Measurements from ENCODE around the gene KCNH6.

Gene KCNH6

DNA sequence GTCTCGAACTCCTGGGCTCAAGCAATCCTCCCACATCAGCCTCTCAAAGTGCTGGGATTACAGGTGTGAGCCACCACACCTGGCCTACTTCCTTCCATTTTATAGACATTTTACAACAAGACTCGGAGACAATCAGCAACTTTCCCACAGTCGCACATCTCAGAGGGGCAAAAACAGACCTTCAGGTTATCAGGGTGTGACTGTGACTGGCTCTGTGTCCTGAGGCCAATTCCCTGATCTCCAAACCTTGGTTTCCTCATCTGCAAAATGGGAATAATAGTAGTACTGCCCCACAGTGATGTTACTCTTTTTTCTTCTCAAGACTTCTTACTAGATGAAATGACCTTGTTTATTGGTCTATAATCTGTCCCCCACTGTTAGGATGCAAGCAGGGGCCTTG is 10.8 kb upstream of the KCNH6 start:
- DNase-seq: no peak

- DNase-seq: no peak
Measured at GRCh38 chr17:63512896-63513644, 10.1 kb upstream of the KCNH6 start.

DNA sequence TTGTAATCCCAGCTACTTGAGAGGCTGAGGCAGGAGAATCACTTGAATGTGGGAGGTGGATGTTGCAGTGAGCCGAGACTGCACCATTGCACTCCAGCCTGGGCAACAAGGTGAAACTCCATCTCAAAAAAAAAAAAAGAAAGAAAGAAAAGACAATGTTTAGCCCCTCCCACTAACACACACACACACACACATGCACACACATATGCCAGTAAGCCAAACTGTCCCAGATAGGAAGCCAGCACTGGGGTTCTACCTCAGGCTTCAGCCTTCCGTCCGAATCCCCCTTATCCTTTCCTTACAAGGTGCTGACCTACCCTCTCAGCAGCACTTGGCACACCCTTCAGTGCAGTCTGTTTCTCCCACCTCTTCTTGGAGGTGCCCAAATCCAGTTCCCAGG is 8.7 kb upstream of the KCNH6 start:
- no peak for DNase-seq

GRCh38 chr17:63514974-63515373 is 8.2 kb upstream of the KCNH6 start:
- DNase-seq: no peak

- no peak for DNase-seq
Measured at GRCh38 chr17:63515426-63515825, 7.7 kb upstream of the KCNH6 start.

DNA sequence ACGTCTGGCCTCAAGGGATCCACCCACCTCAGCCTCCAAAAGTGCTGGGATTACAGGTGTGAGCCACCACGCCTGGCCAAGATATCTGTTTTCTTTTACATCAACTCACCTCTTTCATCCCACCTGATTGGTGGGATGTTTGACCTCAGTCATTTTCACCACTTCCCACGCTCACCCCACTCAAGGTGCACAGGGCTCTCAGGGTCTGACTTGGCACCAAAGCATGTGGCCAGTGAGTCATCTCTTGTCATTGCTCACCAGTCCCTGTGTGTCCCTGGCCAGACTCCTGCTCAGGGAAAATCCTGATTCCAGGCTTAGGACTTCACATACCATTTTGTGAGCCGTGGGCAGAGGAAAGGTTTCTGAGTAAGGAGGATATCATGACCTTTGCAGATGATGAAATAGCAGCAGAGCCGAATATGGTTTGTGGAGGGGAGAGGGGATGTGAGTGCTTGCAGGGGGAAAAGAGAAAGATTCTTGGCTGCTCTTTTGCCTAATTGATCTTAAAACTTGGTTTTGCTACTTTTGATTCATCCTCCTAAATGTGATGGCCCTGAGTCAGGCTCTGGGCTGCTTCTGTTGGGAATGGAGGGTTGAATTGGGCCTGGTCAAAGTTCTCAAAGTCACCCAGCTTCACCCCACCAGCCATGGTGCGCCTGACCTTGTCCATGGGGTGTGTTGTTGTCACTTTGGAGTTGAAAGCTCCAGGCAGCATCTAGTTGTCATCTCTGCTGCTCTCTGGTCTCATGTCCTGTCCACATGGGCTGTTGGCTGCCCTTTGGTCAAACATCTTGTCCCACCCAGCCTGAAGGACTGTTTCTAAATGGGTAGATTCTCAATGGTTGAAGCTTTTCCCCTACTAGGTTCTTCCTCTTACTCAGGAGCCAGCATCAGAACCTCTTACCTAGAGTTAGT is 6.0 kb upstream of the KCNH6 start:
- no peak for DNase-seq

DNA sequence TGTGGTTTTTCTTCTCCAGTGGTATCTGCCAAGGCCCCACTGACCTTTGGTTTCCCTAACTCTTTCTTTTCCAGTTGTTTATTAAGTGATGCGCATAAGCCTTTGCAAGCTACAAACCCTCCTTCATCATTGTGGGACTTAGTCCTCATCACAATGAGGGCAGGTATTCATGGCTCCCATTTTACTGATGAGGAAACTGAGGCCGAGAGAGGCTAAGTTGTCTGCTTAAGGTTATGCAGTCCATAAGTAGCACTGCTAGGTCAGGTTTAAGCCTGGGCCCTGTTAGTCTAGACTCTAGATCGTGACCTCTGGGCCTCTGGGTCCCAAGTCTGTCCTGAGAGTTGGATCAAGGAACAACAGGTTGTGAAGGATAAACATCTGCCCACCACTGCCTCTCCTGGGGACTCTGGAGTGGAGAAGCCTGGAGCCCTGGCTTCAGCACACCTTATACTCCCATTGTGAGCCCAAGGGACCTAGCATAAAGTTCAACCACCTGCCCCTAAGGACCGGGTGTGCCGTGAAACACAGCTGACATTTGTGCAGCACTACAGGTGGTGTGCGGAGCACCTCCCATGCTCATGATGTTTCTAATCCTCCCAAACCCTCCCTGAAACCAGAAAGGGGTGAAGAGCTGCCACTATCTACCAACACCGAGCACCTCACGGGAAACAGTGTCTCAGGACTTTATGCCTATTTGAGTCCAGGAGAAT is 5.2 kb upstream of the KCNH6 start:
- DNase-seq: no peak

GRCh38 chr17:63519116-63519881 is 3.9 kb upstream of the KCNH6 start:
- DNase-seq: no peak

- DNase-seq: no peak
Measured at GRCh38 chr17:63519972-63520882, 2.9 kb upstream of the KCNH6 start.

DNA sequence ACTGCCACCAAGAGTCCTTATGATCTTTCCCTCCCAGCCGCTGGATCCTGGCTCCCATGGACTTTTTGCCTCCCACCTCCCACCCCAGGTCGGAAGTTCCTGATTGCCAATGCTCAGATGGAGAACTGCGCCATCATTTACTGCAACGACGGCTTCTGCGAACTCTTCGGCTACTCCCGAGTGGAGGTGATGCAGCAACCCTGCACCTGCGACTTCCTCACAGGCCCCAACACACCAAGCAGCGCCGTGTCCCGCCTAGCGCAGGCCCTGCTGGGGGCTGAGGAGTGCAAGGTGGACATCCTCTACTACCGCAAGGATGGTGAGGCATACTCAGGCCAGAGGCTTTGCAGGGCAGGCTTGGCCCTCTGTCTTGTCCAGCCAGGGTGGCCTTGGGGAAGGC is 893 bp downstream of the KCNH6 start:
- DNase-seq: no peak

DNA sequence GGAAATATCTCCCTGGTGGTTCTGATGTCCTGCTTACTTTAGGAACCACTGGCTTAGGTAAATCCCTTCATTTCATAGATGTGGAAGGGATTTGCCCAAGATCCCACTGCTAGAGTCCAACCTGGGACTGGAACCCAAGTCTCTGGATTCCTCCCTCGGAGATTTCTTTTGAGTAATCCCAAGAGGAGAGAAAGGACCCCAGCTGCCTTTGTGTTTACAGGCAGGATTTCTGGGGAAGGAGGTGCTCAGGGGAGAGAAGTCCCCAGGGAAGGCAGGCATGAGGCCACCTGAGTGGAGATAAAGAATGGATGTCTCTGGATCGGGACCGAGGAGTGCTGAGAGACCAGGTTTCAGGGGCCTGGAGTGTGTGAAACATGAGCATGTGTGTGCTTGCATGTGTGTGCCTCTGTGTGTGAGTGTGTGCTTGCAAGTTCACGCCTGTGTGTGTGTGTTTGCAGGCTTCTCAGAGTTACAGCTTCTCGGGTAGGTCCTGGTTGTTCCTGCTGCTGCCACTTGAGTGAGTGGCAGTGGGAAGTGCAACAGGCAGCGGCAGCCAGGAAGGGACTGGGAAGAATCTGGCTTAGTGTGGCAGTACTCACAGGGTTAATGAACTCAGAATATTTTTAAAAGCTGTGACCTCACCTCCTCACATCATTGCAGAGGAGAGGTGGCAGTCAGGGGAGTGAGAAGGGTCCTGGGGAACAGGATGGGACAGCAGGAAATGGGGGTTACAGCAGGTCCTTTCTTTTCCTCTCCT is 2.2 kb downstream of the KCNH6 start:
- DNase-seq: no peak

DNA sequence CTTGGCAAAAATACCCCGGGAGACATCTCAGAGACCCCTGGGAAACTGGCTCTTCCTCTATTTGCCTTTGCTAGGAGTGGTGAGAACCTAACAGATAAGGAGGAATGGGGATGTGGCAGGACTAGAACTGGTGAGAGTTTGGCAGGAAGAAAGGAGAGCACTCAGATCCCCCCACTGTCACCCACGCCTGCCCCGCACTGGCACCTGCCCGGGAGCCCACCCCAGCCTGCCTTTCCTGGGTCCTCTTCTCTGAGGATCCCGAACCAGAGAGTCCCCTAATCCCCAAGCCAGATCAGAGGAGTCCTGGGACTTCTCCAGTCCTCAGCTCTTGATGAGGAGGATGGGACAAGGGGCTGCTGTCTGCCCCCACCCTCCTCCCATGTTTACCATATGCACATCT is 3.7 kb downstream of the KCNH6 start:
- no peak for DNase-seq

DNA sequence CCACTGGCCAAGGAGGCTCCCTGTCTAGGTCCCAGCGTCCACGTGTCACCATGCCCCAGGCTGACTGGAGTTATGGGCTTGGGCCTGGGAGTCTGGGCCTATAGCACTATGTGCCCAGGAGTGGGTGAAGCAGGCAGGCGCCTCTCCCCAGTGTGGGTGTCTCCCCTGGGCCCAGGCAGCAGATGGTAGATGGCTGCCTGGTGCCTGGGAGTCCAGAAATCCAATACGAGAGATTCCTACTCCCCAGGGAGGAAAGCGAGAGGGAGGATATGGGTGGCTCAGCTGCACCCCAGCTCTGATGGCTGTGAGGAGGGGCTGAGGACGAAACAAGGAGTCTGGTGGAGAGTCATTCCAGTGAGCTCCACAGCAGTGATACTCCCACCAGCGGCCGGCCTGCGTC is 5.0 kb downstream of the KCNH6 start:
- DNase-seq: no peak

GRCh38 chr17:63529711-63530556 is 6.8 kb downstream of the KCNH6 start:
- DNase-seq: no peak

DNA sequence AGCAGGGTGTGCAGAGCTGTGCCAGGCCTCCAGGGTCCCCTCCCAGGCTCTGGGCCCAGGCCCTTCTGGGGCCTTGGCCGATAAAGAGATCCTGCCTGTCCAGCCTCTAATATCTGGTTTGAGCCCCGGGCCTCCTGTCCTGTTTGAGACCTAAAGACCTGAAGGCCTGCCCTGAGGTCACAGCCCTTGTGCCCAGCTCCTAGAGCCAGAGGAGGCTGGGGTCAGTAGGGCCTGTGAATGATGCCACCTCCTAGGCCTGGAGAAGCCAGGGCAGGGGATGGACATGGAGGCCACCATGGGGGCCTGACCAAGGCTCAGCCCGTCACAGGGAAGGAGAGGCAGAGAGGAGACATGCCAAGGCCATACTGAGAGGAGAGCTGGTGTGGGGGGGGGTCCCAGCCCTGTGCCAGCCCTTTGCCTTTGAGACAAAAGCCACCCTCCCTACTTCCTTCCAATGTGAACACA is 7.4 kb downstream of the KCNH6 start:
- no peak for DNase-seq

DNA sequence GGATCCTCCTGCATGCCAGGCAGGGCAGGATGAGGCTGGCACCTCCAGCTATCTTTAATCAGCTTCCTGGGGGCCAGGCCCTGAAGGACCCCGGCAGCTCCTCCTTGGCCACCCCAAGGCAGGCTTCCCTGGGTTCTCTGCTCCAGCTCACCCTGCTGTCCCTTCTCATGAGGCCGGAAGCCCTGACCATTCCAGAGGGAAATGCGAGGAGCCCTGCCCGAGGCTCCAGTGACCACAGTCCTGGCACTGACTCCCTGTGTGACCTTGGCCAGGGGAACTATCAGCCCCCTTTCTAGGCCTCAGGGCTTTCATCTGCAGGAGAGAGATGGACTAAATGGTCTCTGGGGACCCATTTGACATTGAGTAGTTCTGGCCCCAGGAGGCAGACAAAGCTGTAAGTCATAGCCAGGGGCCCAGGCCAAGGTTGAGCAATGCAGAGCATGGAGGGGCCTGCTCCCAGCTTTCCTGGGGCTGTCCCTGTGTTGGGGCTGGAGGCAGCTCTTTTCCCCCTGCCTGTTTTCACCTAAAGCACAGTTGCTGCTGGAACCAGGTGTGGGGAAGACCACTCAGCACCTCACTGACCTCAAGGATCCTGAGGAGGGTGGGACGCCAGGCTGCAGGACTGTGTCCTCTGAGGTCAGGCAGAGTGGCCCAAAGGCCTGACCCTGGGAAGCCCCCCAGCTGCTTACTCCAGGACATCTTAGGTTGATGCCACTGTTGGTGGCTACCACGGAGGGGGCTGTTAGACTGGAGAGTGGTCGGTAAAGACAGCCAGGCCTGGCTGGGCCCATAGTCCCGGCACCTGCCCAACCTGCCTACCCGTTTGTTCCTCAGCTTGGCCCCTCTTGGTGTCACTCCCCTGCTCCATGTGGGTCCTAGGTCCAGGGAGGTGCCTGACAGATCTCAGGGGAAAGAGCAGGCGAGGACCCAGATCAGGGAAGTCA is 8.1 kb downstream of the KCNH6 start:
- no peak for DNase-seq

- no peak for DNase-seq
Measured at GRCh38 chr17:63533433-63534077, 10.4 kb downstream of the KCNH6 start.

GRCh38 chr17:63534078-63534570 is 11.0 kb downstream of the KCNH6 start:
- no peak for DNase-seq
